Stimulated activated CD8-positive, alpha-beta memory T cell treated with anti-CD3 and anti-CD28 coated beads, Interleukin-15, amount 100 ng/mL, for 1 hour (primary cell): Measurements from ENCODE around the gene RASSF4.

Source experiments
- DNase-seq: peaks from one replicate; pipeline ENCODE4 v3.0.0-alpha.2; 2020; ENCODE audit warnings: low read depth

RASSF4 gene

DNA sequence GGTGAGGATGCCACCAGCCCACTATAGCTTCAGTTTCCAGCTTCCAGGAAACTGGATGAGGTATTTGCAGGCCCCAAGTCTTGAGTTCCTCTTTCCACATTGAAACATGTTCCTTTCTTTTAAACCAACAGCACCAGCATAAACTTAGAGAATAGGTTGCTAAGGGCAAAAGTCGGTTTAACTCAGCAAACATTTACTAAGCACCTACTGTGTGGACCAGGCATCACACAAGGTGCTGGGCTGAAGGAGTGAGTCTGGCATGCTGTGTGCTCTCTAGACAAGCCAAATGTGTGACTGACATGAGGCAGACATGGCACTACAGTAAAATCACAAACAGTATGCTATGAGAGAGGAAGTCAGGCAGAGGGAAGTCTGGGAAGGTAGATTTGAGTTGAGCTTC lies 11.0 kb upstream of the RASSF4 start:
- DNase-seq = no peak

DNA sequence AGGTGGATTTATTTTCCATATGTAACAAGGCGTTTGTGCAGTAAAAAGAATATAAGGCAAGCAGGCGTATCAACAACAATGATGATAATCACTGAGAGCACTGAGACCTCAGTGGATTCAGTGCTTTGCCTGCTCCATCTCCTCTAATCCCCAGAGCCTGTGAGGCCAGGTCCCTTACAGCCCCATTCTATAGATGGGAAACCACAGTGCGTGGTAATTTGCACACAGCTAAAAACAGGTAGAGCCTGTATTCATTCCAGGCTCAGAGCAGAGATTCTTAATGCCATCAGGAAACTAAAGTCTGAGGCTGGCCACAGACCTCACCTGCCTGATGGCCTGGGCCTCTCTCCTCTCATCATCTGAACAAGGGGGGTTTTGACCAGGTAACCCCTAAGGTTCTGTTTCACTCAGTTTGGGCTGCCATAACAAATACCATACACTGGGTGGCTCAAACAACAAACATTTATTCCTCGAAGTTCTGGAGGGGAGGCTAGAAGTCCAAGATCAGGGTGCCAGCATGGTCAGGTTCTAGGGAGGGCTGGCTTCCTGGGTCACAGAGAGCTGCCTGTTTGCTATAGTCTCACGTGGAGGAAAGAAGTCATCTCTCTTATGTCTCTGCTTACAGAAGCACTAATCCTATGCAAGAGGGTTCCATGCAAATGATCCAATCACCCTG lies 10.3 kb upstream of the RASSF4 start:
- no peak for DNase-seq

DNA sequence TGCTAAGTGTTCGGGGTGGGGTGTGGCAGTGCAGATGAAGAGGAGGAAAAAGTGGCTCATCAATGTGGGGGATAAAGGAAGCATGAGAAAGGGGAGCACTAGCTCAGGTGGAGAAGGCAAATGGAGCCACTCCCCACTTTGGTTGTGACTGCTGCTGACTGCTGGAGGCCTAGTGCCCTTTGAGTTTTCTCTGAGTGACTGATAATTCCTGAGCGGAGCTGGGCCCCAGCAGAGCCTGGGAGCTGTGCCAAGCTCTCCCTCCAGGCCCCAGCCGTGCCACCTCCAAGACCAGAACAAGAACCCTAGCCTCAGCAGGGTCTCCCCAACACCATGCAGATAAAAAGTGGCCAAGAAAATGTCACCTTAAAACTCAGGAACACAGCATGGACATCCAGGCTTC lies 9.7 kb upstream of the RASSF4 start:
- no peak for DNase-seq

DNA sequence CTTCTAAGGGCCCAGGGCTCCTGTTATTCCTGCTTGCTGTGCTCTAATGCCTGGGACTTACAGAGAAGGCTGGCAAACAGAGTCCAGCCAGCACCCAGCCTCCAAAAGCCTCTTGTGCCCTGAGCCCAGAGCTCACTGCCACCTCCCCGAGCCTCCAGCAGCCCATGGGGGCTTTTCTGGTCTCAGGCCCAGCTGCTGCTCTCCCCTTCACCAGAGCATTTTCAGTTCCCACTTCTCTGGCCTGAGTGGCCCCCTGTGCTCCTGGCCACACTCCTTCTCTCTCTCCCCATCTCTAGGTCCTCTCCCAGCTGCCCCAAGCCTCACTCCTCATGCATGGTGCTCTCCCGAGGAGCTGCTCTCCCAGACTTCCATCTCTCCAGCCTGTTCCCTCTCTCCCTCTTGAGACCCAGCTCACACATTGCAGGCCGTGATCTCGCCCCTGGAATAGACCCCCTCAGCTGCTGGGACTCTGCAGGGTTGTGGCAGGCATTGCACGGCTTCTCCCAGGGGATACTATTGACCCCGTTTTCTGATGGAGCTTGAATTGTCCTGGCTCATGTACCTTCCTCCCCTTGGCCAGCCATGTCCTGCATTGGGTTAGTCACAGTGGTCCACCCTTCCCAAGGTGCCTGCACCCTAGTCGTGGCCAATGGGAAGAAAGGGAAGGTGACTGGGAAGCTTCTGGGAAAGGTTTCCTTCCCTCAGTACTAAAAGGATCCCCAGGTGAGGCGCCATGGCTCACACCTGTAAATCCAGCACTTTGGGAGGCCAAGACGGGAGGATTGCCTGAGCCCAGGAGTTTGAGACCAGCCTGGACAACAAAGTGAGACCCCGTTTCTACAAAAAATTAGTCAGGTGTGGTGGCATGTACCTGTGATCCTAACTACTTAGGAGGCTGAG lies 9.0 kb upstream of the RASSF4 start:
- no peak for DNase-seq

DNA sequence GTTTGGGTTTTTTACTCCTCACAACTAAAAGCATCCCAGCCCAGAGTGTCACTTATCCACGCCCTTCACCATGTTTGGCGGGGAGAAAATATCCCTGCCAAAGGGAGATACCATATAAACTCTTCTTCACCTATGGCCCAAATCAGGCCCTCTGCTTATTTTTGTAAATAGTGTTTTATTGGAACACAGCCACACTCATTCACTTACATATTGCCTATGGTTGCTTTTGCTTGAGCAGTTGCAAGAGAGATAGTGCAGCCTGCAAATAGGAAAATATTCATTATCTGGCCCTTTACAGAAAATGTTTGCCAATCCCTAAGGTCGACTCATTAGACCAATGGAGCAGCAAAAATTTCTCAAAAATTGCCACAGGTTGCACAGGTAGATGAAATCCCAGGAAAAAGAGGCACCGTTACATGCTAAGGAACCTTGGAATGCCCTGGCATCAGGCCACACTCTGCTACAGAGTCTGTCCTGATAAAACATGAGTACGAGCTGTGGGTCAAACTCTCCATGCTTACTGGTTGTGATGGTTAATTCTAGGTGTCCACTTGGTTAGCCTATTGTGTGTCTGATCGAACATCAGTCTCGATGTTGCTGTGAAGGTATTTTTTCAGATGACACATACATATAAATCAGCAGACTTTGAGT lies 7.9 kb upstream of the RASSF4 start:
- no peak for DNase-seq

DNA sequence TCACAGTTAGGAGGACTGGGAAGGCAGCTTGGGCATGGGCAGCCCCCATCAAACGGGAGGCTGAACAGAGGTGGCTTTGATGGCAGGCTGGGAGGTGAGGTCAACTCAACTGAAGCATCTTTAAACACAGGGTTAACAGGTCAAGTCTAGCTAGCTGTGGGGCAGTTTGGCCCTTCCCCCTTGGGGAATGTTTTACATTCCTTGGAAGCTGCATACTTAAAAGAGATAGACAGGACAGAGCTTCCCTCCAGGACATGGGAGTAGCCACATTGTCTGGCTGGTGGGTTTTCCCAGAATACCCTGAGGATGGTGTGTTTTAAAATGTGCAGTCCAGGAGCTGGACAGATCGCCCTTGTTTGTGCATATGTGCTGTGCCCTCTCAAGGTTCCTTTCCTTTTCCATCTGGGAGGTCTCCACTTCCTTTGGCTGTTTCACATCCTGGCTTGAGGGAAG lies 6.8 kb upstream of the RASSF4 start:
- no peak for DNase-seq

DNA sequence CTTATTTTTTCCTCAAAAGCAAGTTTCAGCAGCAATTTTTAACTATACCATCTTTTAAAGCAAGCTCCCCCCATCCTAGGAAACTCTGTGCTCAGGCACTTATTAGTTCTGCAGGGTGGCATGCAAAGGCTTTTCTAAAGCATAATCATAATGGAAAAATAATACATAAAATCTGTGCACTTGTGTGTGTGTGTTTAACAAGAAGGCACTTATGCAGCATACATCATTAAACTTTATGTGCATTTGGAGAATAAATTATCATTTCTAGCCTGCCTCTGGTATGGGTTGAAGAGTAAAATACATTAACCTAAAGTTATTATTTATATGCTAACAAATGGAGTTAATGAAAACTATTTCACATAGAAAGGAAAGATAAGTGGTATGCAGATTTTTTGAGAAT lies 5.6 kb upstream of the RASSF4 start:
- no peak for DNase-seq

DNA sequence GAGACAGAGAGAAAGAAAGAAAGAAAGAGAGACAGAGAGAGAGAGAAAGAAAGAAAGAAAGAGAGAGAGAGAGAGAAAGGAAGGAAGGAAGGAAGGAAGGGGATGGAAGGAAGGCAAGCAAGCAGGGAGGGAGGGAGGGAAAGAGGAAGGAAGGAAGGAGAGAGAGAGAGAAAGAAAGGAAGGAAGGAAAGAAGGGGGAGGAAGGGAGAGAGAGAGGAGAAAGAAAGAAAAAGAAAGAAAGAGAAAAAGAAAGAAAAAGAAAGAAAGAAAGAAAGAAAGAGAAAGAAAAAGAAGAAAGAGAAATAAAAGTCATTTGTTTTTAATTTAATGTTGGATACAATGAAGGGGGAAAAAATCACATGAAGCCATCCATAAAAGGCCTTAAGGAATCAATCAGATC lies 4.6 kb upstream of the RASSF4 start:
- no peak for DNase-seq

DNA sequence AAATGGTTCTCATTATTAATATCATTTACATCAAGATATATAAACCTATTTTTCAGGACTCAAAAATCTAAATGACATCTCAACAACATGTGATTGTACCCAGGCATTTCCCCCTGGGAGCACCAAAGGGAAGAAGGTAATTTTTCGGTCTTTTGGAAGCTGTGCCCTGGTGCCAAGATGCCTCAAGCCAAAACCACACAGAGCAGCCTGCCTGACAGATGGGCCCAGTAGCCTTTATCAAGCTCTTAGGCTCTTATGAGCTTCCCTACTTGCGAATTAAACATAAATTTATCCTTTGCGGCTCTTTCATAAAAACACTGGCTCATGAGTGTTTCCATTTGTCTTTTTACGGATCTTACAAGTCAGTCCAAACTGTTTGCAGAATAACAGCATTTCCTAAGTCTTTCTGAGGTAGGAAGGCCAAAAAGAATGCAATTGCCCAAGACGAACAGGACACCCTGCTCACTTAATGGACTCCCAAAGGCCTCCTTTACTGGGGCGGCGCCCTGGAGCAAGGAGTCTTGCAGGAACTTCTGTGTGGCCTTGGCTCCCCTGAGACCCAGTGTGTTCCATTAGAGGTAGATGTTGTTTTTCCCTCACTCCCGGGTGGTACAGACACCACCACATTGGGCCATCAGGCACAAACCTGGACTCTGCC lies 4.1 kb upstream of the RASSF4 start:
- no peak for DNase-seq

DNA sequence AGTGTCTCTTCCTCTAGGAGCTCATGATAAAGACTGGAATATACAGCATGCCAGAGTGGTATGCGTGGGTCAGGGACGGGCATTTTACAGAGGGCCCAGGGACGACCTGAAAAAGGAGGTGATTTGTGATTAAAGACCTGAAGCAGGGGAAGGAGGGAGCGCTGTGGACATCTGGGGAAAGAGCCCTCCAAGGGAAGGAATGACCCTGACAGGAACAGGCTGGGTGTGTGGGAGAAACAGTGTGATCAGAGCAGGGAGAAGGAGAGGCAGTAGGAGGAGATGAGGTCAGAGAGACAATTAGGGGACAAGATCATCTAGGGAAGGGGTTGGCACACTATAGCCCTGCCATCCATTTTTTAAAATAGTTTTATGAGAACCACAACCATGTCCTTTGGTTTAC lies 3.4 kb upstream of the RASSF4 start:
- DNase-seq = no peak

DNA sequence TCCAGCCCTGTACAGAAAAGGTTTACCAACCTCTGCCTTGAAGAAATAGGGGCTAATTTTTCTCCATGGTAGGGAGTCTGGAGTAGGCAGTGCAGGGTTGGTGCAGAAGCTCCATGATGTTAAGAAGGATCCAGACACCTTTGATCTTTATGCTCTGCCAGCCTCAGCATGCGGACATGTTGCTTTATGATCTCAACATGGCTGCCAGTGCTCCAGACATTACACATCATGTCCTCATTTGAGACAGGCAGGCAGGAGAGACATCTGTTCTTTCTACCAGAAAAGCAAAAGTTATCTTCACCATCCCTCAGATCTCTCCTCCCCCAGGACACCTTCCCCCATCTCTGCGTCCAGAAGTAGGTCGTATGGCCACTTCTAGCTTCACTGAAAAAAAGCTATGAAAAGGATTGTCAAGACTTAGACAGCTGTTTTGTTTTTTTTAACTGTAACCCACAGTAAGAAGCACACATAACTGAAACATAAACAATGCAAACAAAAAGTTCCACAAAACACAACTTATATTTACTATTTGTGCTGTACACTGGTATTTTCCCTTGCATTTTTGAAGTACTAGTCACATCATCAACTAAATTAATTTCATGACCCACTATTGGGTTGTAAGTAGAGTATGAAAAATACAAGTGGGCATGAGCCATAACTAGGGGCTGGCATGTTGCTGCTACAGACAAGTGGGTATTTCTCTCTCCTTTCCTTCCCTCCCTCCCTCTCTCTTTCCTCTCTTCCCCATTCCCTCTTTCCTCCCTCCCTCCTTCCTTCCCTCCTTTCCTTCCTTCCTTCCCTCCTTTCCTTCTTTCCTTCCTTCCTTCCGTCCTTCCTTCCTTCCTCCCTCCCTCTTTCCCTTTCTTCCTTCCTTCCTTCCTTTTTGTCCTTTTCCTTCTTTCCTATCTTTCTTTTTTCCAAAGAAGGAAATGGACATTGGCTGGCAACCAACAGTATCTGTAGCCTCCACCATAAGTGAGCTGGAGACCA lies 2.6 kb upstream of the RASSF4 start:
- no peak for DNase-seq

DNA sequence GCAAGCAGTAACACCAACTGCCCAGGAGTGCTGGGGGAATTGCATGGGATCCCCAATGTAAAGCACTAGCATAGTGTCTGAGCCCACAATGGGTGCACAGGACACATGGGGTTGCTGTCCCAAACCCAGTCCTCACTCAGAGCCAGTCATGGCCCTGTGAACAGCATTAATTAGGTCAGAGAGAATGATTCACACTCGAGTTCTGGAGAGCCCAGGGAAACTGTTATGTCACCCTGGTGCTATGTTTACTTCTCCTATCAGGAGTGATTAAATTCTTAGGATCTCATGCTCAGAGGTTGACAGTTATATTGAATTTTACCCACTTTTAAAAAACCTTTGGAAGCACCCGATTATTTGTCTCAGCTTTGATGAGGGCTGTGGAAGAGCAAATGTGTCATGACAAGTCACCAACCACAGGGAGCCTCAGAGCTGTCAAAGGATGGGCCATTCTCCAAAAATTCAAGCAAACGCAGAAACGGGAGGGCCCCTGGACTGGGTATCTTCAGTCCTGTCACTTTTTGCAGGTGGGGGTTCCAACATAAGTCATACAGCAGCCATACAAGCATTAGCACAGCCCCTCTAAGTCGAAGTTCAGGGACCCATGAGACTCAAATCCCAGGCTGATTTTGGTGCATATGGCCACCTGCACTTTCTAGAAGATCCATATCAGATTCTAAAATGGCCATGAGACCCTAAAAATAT lies 1.3 kb upstream of the RASSF4 start:
- DNase-seq = no peak

DNA sequence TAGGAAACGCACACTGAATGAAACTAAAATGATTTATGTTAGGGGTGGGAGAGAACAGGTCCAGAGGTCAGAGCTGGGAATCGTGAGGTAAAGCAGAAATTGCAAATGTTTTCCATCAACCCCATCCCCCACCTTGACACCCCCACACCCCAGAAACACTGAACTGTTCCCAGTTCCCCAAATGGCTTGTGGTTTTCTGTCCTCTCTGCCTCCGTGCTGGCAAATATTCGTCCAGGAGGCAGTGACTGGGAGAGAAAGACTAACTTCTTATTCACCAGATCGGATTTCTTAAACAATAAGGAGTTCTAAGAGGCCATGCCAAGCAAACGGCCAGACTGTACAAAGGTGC lies 730 bp upstream of the RASSF4 start:
- no peak for DNase-seq

DNA sequence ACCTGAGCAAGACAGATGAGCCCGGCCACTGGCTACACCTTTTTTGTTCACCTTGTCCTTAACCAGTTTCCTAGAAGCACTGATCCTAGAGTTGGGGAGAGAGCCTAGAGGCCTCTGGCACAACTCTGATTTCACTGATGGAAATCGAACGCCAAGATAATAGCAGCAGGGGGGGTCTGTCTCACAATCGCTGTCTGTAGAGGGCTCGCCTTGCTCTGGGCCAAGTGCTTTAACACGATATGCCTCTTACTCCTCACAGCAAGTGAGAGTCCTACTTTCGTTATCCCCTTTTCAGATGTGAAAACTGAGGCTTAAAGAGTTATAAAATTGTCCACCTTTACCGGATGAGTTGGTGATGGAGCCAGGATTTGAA lies 472 bp downstream of the RASSF4 start:
- DNase-seq = no peak

DNA sequence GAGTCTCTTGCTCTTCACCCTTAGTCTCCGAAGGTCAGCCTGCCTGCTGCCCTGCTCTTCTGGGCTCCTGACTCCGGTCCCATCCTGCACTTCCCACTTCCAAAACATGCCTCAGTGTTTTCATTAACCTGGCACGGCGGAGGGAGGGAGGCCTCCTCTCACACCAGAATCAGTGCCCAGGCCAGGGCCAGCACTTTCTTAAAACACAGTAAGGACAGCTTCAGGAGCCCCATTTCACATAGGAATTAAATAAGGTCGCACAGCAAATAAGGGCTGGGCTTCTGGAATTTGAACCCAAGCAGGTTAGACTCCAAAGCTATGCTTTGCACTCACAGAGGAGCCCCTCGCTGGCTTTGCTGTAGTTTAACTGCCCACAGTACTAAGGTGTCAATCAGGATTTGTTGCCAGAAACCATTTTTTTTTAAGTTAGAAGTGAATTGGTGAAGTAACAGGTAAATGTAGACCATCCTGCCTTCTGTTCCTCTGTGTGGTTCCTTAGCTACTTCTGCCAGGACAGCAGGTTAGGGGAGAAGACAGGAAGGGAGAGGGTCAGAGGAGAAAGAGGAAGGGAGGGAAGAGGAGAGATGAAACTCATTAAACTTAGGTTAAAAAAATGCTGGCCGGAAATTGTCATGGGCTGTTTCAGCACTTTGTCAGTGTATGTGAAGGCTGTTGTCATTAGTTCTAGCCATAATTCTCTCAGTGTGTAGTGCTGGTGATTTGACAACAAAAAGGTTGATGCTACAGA lies 1.1 kb downstream of the RASSF4 start:
- no peak for DNase-seq

DNA sequence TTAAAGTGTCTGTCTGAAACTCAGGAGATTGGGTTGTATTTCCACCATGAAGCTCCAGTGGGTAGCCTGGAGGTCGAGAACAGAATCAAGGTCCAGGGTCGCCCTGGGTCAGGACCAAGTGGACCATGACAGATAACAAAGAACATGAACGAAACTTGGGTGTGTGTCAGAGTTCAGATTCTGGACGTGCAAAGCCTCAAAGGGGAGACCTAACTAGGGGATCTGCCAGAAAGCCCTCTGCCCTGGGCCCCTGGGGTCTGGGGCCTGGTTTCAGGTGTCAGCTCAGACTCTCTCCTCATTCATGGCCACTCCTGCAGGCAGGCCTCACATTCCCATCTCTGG lies 1.6 kb downstream of the RASSF4 start:
- no peak for DNase-seq

DNA sequence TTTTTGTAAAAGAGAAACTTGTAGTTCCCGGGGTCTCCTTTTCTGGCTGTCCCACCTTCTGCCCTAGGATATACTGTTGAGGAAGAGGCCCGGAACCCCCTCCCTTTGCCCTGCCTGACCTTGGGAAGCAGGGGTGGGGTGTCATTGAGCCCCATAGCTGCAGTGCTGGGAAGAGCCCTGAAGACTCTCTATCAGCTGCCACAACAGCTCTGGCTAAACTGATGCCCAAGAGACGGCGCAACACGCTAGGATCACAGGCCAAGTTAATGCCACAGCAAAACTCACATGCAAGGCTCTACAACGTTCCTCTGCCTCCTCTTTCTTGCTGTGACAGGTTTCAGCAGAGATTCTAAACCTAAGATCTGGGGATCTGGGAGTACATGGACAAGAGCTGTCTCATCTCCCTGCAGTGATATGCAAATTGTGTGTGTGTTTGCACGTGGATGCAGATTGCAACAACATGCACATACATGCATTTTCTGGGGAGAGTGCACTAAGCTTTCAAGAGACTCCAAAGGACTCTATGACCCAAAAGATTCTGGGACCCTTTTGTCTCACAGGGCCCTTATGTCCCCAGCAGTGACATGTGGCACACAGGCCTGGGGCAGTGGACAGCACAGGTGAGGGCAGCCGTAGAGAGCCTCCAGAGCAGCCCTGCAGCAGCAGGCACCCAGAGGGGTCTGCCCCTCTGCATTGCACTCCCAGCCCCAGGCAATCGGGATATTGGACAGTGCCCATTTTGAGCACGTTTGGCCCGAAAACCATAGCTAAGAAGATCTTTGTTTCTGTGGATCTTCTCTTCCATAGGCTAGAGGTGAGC lies 2.5 kb downstream of the RASSF4 start:
- DNase-seq = no peak

DNA sequence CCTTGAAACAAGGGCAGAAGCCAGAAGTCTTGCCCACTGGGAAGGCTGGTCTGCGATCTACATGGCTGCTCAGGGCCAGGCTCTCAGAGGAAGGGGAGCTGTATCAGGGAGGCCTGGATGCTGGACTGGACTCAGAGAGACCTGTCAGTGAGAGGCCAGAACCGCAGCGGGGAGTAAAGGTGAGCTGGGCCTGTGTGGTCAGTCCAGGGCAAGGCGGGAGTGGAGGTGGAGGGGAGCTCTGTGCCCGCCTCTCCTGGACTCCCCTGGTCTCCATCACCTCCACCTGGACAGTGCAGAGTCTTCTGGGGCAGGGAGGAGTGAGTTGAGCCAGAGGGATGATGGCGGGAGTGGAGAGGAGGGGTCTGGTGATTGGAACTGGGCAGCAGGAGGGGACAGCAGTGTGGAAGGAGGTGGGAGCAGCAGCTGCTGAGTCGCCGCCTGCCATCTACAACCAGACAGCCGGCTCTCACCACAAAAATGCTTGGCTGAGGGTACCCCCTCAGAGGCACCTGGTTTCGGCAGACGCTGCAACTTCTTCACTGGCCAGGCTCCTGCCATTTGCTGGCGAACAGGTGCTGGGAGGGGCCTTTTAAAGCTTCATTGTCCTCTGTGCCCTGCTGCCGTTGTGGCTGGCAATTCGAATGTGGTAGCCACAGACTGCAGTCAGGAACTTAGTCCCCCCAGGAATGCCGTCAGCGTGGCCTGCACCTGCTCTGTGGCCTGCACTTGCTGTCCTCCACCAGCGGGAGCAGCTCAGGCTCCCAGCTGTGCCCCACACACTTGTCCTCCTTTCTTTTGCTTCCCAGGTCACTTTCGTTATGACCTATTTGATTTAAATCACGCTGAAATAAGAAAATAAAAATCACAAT lies 3.5 kb downstream of the RASSF4 start:
- no peak for DNase-seq
